WI38 (cell line): ENCODE data around the gene PRDM16.

Experiments used
- H3K4me3 ChIP-seq: 2 replicates; pipeline ENCODE4 v1.5.1; 2011; ENCODE audit warnings: low read depth, mild to moderate bottlenecking, control low read depth, low read length
- CTCF ChIP-seq: IDR thresholded peaks from 2 replicates; pipeline ENCODE4 v1.5.1; 2012; ENCODE audit warnings: low read depth, mild to moderate bottlenecking, control low read depth, low read length

Gene PRDM16

DNA sequence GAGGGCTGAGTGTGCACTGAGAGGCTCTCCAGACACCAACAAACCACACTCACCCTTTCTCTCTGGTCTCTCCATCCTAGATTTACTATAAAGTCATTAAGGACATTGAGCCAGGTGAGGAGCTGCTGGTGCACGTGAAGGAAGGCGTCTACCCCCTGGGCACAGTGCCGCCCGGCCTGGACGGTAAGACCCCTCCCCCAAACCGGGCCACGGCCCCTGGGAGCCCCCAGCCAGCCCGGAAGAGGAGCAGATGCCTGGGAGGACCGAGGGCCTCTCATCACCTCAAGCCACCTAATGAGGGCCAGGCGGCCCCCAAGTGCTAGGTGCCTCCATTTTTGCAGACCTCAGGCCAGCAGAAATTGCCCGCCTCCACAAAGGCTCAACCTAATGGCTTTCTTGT lies 327.4 kb downstream of the PRDM16 start:
- no peak overlapping the region for H3K4me3 ChIP-seq
- no peak for TF ChIP-seq CTCF

GRCh38 chr1:3397311-3397710 lies 328.3 kb downstream of the PRDM16 start:
- no peak for TF ChIP-seq CTCF
- no peak overlapping the region for H3K4me3 ChIP-seq

- no peak for TF ChIP-seq CTCF
- H3K4me3 ChIP-seq, result no peak overlapping the region
Measured at GRCh38 chr1:3398396-3399140, 329.6 kb downstream of the PRDM16 start.

DNA sequence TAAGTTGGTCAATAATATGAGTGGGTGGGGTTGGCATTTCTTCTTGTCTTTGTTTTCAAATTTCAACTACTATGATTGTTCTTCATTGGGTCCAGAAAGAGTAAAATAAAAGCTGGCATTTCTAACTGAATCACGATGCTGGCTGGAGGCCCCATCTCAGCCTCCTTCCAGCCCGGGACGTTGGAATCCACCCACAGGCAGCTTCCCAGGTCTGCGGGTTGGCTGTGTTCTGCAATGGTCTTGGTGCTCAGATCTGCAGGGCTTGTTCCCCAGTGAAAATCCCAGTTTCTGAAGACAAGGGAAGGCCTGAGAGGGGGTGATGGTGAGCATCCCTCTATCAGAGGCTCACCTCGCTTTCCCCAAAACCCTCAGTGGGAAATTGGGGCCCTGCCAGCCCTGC lies 330.7 kb downstream of the PRDM16 start:
- H3K4me3 ChIP-seq, result no peak overlapping the region
- TF ChIP-seq CTCF, result no peak

DNA sequence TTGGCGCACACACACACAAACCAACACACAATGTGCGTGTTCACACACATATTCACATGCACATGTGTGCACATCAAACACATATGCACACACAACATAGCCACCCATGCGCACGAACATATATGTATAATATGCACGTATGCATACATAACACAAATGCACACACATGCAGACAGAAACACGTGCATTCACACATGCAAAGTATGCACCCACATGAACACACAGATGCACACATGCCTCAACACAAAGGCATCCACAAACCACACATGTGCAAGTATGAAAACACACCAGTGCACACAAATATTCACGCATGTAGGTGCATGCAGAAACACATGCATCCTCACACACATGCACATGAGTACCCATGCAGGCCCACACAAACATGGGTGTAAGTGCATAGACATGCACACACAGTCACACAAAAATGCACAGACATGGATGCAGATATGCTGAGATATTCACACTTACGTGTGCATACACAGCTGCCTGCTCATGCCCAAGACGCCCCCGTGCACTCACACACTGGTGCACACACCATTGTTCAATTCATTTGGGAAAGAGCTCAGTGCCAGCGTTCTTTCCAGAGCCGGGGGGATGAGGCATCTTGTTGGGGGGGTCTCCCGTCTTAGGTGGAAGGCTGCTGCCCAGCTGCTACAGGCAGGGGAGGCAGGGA lies 332.7 kb downstream of the PRDM16 start:
- H3K4me3 ChIP-seq, result no peak overlapping the region
- no peak for TF ChIP-seq CTCF

DNA sequence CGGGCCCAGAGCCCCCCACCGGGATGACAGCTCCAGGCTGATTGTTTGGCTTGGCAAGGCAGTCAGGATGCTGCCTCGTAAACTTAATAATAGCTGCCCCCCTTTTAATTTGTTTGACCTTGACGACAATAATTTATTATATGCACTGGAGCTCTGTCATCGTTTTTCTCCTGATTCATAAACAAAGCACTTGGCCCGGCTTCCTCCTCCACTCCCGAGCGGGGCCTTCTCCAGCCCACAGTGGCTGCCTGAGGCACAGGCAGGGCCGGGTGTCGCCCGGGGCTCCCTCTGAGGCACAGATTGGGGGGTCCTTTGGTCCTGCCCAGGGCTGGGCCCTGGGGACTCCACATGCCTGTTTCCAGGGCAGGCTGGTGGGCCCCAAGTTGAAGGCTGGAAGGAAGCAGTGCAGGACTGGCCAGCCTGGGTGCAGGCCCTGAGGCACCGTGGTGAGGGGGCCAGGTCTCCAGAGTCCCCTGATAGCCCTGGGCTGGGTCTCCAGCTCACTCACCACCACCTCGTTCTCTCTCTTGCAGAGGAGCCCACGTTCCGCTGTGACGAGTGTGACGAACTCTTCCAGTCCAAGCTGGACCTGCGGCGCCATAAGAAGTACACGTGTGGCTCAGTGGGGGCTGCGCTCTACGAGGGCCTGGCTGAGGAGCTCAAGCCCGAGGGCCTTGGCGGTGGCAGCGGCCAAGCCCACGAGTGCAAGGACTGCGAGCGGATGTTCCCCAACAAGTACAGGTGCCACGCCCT lies 333.4 kb downstream of the PRDM16 start:
- TF ChIP-seq CTCF, result no peak
- H3K4me3 ChIP-seq, result no peak overlapping the region

GRCh38 chr1:3403011-3403345 lies 334.0 kb downstream of the PRDM16 start:
- TF ChIP-seq CTCF, result no peak
- no peak overlapping the region for H3K4me3 ChIP-seq
